ENCODE measurements around the gene SEMA7A. TPM values are rescaled to one million over a fixed set of nuclear protein-coding genes. Genes with fewer than 3 reads are reported as not detected.

The SEMA7A gene
- total RNA-seq, 1 experiment from 2014 or later, result 0.45 TPM

DNA sequence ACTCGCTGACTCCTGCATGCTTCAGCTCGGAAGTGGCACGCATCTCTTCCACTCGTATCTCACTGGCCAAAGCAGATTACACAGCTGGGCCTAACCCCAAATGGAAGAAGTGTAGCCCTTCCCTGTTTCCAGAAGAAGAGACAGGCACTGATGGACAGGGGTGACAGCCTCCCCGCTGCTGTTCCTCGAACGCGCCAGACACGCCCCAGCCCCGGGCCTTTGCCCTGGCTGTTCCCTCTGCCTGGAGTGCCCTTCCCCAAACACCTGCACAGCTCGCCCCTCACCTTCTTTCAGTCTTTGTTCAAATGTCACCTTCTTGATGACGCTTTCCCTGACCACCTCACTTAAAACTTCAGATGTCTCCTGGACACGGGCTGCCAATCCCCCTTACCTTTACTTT is 40.3 kb downstream of the SEMA7A start:
- TF ChIP-seq EZH2 (IDR thresholded peaks at IDR 0.05; ENCODE audit: borderline replicate concordance, low read depth, low read length, poor library complexity, severe bottlenecking), result no peak
- TF ChIP-seq, protein P1, sequence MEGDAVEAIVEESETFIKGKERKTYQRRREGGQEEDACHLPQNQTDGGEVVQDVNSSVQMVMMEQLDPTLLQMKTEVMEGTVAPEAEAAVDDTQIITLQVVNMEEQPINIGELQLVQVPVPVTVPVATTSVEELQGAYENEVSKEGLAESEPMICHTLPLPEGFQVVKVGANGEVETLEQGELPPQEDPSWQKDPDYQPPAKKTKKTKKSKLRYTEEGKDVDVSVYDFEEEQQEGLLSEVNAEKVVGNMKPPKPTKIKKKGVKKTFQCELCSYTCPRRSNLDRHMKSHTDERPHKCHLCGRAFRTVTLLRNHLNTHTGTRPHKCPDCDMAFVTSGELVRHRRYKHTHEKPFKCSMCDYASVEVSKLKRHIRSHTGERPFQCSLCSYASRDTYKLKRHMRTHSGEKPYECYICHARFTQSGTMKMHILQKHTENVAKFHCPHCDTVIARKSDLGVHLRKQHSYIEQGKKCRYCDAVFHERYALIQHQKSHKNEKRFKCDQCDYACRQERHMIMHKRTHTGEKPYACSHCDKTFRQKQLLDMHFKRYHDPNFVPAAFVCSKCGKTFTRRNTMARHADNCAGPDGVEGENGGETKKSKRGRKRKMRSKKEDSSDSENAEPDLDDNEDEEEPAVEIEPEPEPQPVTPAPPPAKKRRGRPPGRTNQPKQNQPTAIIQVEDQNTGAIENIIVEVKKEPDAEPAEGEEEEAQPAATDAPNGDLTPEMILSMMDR (conservative IDR thresholded peaks at IDR 0.05; ENCODE audit: low read depth, low read length), result no peak
- H3K4me1 ChIP-seq (ENCODE audit: insufficient read depth, low read length, poor library complexity, severe bottlenecking), result no peaks in the 10 kb centered on the region
- intact Hi-C loops (cut with micrococcal nuclease; ENCODE audit: unreplicated experiment), result no loop called here
- H3K36me3 ChIP-seq (ENCODE audit: insufficient read depth, low read length, poor library complexity, severe bottlenecking), result no peaks in the 10 kb centered on the region
- DNase-seq (ENCODE audit: low spot score), result no peak
- H3K9me3 ChIP-seq (ENCODE audit: low read depth, low read length, poor library complexity, severe bottlenecking), result no peaks in the 10 kb centered on the region
- no peak overlapping the region for H3K27ac ChIP-seq (ENCODE audit: low read depth, low read length, poor library complexity, severe bottlenecking)
- no TSS peak for BruUV-seq (replicated peaks)
- ChIA-PET CTCF (no interaction called here), POLR2A (ENCODE audit: low non-redundant PET) (no interaction called here)
- H3K4me3 ChIP-seq (ENCODE audit: low read depth, low read length, poor library complexity, severe bottlenecking), result no peak overlapping the region
- H3K27me3 ChIP-seq (replicated peaks; ENCODE audit: insufficient read depth, low read depth, low read length, poor library complexity), result no peaks in the 10 kb centered on the region

DNA sequence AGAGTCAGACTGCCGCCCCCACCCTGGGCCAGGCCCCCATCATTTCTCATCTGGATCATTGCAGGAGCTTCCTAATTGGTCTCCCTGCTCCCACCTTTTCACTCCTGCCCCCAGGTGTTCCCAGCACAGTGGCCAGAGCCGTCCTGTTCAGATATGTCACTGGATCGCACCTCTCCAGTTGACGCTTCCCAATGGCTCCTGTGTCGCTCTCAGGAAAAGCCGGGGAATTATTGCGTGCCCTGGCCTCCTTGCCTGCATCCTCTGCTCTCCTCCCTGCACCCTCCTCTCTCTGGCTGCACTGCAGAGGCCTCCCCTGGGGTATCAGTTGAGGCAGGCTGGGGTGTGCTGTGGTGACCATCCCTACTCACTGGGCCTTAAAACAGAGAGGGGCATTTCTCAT is 40.9 kb downstream of the SEMA7A start:
- CTCF ChIA-PET, result no interaction called here
- no peaks in the 10 kb centered on the region for H3K4me1 ChIP-seq (ENCODE audit: insufficient read depth, low read length, poor library complexity, severe bottlenecking)
- no peak overlapping the region for H3K4me3 ChIP-seq (ENCODE audit: low read depth, low read length, poor library complexity, severe bottlenecking)
- POLR2A ChIA-PET (ENCODE audit: low non-redundant PET), result no interaction called here
- H3K36me3 ChIP-seq (ENCODE audit: insufficient read depth, low read length, poor library complexity, severe bottlenecking), result no peaks in the 10 kb centered on the region
- no peak for DNase-seq (ENCODE audit: low spot score)
- no peak for TF ChIP-seq EZH2 (IDR thresholded peaks at IDR 0.05; ENCODE audit: borderline replicate concordance, low read depth, low read length, poor library complexity, severe bottlenecking)
- TF ChIP-seq, protein P1 (conservative IDR thresholded peaks at IDR 0.05; ENCODE audit: low read depth, low read length), result no peak
- H3K27me3 ChIP-seq (replicated peaks; ENCODE audit: insufficient read depth, low read depth, low read length, poor library complexity), result no peaks in the 10 kb centered on the region
- no peak overlapping the region for H3K27ac ChIP-seq (ENCODE audit: low read depth, low read length, poor library complexity, severe bottlenecking)
- no peaks in the 10 kb centered on the region for H3K9me3 ChIP-seq (ENCODE audit: low read depth, low read length, poor library complexity, severe bottlenecking)
- intact Hi-C loops (cut with micrococcal nuclease; ENCODE audit: unreplicated experiment), result no loop called here
- BruUV-seq (replicated peaks), result no TSS peak

DNA sequence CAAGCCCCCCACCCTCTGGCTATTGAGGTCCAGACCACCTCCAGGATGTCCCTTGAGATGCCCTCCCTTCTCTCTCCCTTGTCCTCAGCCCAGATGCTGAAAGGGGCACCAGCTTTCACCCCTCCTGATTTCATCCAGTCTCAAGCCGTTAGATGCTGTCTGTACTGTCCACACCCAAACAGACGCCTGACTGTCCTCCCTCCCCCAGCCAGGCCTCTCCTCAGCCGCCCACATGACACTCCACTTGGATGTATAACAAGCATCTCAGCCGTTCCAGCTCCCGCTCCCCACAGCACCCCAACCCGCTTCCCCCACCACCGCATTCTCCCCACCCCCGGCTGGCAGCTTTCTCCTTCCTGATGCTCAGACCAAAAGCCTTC is 41.3 kb downstream of the SEMA7A start:
- no peak overlapping the region for H3K27ac ChIP-seq (ENCODE audit: low read depth, low read length, poor library complexity, severe bottlenecking)
- no peak for DNase-seq (ENCODE audit: low spot score)
- no peaks in the 10 kb centered on the region for H3K4me1 ChIP-seq (ENCODE audit: insufficient read depth, low read length, poor library complexity, severe bottlenecking)
- BruUV-seq (replicated peaks), result no TSS peak
- intact Hi-C loops (cut with micrococcal nuclease; ENCODE audit: unreplicated experiment), result no loop called here
- TF ChIP-seq, protein P1 (conservative IDR thresholded peaks at IDR 0.05; ENCODE audit: low read depth, low read length), result no peak
- TF ChIP-seq EZH2 (IDR thresholded peaks at IDR 0.05; ENCODE audit: borderline replicate concordance, low read depth, low read length, poor library complexity, severe bottlenecking), result no peak
- no peak overlapping the region for H3K4me3 ChIP-seq (ENCODE audit: low read depth, low read length, poor library complexity, severe bottlenecking)
- POLR2A ChIA-PET (ENCODE audit: low non-redundant PET), result no interaction called here
- H3K9me3 ChIP-seq (ENCODE audit: low read depth, low read length, poor library complexity, severe bottlenecking), result no peaks in the 10 kb centered on the region
- H3K36me3 ChIP-seq (ENCODE audit: insufficient read depth, low read length, poor library complexity, severe bottlenecking), result no peaks in the 10 kb centered on the region
- CTCF ChIA-PET, result no interaction called here
- H3K27me3 ChIP-seq (replicated peaks; ENCODE audit: insufficient read depth, low read depth, low read length, poor library complexity), result no peaks in the 10 kb centered on the region

Measured in A673 (cell line).